HG02943 (cell line): Measurements from ENCODE around the gene TMEM256.

Experiments used
- ATAC-seq: cut with Tn5 transposase; IDR thresholded peaks from one replicate; pipeline ENCODE4 v1.9.1; 2021; ENCODE audit warnings: mild to moderate bottlenecking, low read depth, moderate library complexity; ENCODE audit not compliant: unreplicated experiment

The TMEM256 gene

GRCh38 chr17:7403977-7404736 is at the start of gene TMEM256:
TMEM256 (minus strand) TSS chr17:7404097; CDS start chr17:7404084, 13 bp downstream.
- peak; percentile 83 for ATAC-seq

GRCh38 chr17:7448461-7448860 is 44.6 kb upstream of the TMEM256 start:
- no peak for ATAC-seq

GRCh38 chr17:7445619-7445968 is 41.7 kb upstream of the TMEM256 start:
- no peak for ATAC-seq

GRCh38 chr17:7444682-7445618 is 41.1 kb upstream of the TMEM256 start, which contains the start of gene CHRNB1:
CHRNB1 (plus strand) TSS chr17:7445061; CDS start chr17:7445128, 67 bp downstream.
- no peak for ATAC-seq

- no peak for ATAC-seq
Measured at GRCh38 chr17:7443499-7444485, 39.9 kb upstream of the TMEM256 start.

- ATAC-seq: no peak
Measured at GRCh38 chr17:7442142-7442541, 38.2 kb upstream of the TMEM256 start.

- no peak for ATAC-seq
Measured at GRCh38 chr17:7441266-7441665, 37.4 kb upstream of the TMEM256 start.

GRCh38 chr17:7440834-7441195 is 36.9 kb upstream of the TMEM256 start:
- no peak for ATAC-seq

- ATAC-seq: no peak
Measured at GRCh38 chr17:7440113-7440833, 36.4 kb upstream of the TMEM256 start.

GRCh38 chr17:7439462-7440112 is 35.7 kb upstream of the TMEM256 start, which contains the start of gene FGF11:
FGF11 (plus strand) TSS chr17:7439512; CDS start chr17:7439621, 109 bp downstream.
- ATAC-seq: no peak

GRCh38 chr17:7438656-7439460 is 35.0 kb upstream of the TMEM256 start:
- no peak for ATAC-seq

- ATAC-seq: no peak
Measured at GRCh38 chr17:7437950-7438614, 34.2 kb upstream of the TMEM256 start.

GRCh38 chr17:7437369-7437863 is 33.5 kb upstream of the TMEM256 start:
- no peak for ATAC-seq

GRCh38 chr17:7436556-7437368 is 32.9 kb upstream of the TMEM256 start:
- no peak for ATAC-seq

- ATAC-seq: peak; percentile 4
Measured at GRCh38 chr17:7435676-7436555, 32.0 kb upstream of the TMEM256 start.

GRCh38 chr17:7432296-7432695 is 28.4 kb upstream of the TMEM256 start:
- ATAC-seq: no peak
